ENCODE measurements around the gene TOMM5.

Gene TOMM5

GRCh38 chr9:37587521-37587920 lies 4.9 kb downstream of the TOMM5 start:
- no peak for DNase-seq
- Mint-ChIP-seq H3K9me3 (no peaks in the 10 kb centered on the region), H3K36me3 (ENCODE audit: low read depth) (peaks cover 96% of the 10 kb centered on the region), H3K27me3 (no peaks in the 10 kb centered on the region), H3K27ac (peak overlapping the region; percentile 10), H3K4me1 (ENCODE audit: low read depth) (peaks cover 38% of the 10 kb centered on the region), H3K4me3 (no peak overlapping the region)

- Mint-ChIP-seq H3K27me3 (no peaks in the 10 kb centered on the region), H3K27ac (peak overlapping the region; percentile 24), H3K4me3 (no peak overlapping the region), H3K9me3 (no peaks in the 10 kb centered on the region), H3K4me1 (ENCODE audit: low read depth) (peaks cover 17% of the 10 kb centered on the region), H3K36me3 (ENCODE audit: low read depth) (peaks cover 93% of the 10 kb centered on the region)
- DNase-seq = no peak
Measured at GRCh38 chr9:37583522-37584121, 8.8 kb downstream of the TOMM5 start.

GRCh38 chr9:37582548-37583157 lies 9.7 kb downstream of the TOMM5 start:
- Mint-ChIP-seq H3K27ac (no peak overlapping the region), H3K27me3 (no peaks in the 10 kb centered on the region), H3K36me3 (ENCODE audit: low read depth) (peaks cover 91% of the 10 kb centered on the region), H3K4me3 (no peak overlapping the region), H3K4me1 (ENCODE audit: low read depth) (peaks cover 16% of the 10 kb centered on the region), H3K9me3 (no peaks in the 10 kb centered on the region)
- no peak for DNase-seq

GRCh38 chr9:37575921-37576721 lies 16.3 kb downstream of the TOMM5 start, which contains the start of gene FBXO10:
Gene FBXO10, minus strand, starts transcription at chr9:37576380. Its CDS starts 34,612 bp downstream, at chr9:37541768.
- Mint-ChIP-seq H3K4me3 (peak within 1 kb of the TSS; percentile 78), H3K9me3 (no peaks in the 10 kb centered on the region), H3K27ac (peak within 1 kb of the TSS; percentile 45), H3K27me3 (no peaks in the 10 kb centered on the region), H3K36me3 (ENCODE audit: low read depth) (peaks cover 57% of the 10 kb centered on the region), H3K4me1 (ENCODE audit: low read depth) (peaks cover 29% of the 10 kb centered on the region)
- DNase-seq = peak; percentile 66

- Mint-ChIP-seq H3K36me3 (ENCODE audit: low read depth) (peaks cover 53% of the 10 kb centered on the region), H3K27ac (no peak overlapping the region)
Measured at GRCh38 chr9:37575511-37575914, 16.9 kb downstream of the TOMM5 start.

GRCh38 chr9:37575001-37575400 lies 17.4 kb downstream of the TOMM5 start:
- Mint-ChIP-seq H3K27ac (no peak overlapping the region), H3K27me3 (no peaks in the 10 kb centered on the region), H3K9me3 (no peaks in the 10 kb centered on the region), H3K36me3 (ENCODE audit: low read depth) (peaks cover 51% of the 10 kb centered on the region), H3K4me1 (ENCODE audit: low read depth) (peaks cover 29% of the 10 kb centered on the region), H3K4me3 (peak overlapping the region; percentile 65)
- DNase-seq = no peak

More at GRCh38 chr9:37575511-37575914, 16.9 kb downstream of the TOMM5 start:
- Mint-ChIP-seq H3K9me3 (no peaks in the 10 kb centered on the region), H3K4me3 (peak overlapping the region; percentile 65), H3K4me1 (ENCODE audit: low read depth) (peaks cover 29% of the 10 kb centered on the region), H3K27me3 (no peaks in the 10 kb centered on the region)
- no peak for DNase-seq

- H3K4me1 Mint-ChIP-seq (ENCODE audit: low read depth) = peaks cover 29% of the 10 kb centered on the region
Measured at GRCh38 chr9:37574241-37574721, 18.1 kb downstream of the TOMM5 start.

GRCh38 chr9:37571282-37571681 lies 21.1 kb downstream of the TOMM5 start:
- DNase-seq = no peak
- Mint-ChIP-seq H3K4me1 (ENCODE audit: low read depth) (peaks cover 13% of the 10 kb centered on the region), H3K4me3 (no peak overlapping the region), H3K27ac (no peak overlapping the region), H3K9me3 (no peaks in the 10 kb centered on the region), H3K36me3 (ENCODE audit: low read depth) (peaks cover 31% of the 10 kb centered on the region), H3K27me3 (no peaks in the 10 kb centered on the region)

More at GRCh38 chr9:37574241-37574721, 18.1 kb downstream of the TOMM5 start:
- Mint-ChIP-seq H3K9me3 (no peaks in the 10 kb centered on the region), H3K36me3 (ENCODE audit: low read depth) (peaks cover 49% of the 10 kb centered on the region), H3K27me3 (no peaks in the 10 kb centered on the region), H3K27ac (no peak overlapping the region), H3K4me3 (no peak overlapping the region)
- DNase-seq = no peak

GRCh38 chr9:37566716-37567115 lies 25.7 kb downstream of the TOMM5 start:
- peaks cover 44% of the 10 kb centered on the region for H3K36me3 Mint-ChIP-seq (ENCODE audit: low read depth)
- no peak for DNase-seq
- no peak overlapping the region for H3K4me3 Mint-ChIP-seq
- H3K9me3 Mint-ChIP-seq = peaks cover 12% of the 10 kb centered on the region
- no peaks in the 10 kb centered on the region for H3K4me1 Mint-ChIP-seq (ENCODE audit: low read depth)
- no peak overlapping the region for H3K27ac Mint-ChIP-seq
- H3K27me3 Mint-ChIP-seq = no peaks in the 10 kb centered on the region

- Mint-ChIP-seq H3K4me3 (no peak overlapping the region), H3K27me3 (no peaks in the 10 kb centered on the region), H3K27ac (no peak overlapping the region), H3K9me3 (peaks cover 12% of the 10 kb centered on the region), H3K36me3 (ENCODE audit: low read depth) (peaks cover 43% of the 10 kb centered on the region), H3K4me1 (ENCODE audit: low read depth) (no peaks in the 10 kb centered on the region)
- DNase-seq = no peak
Measured at GRCh38 chr9:37565661-37566618, 26.5 kb downstream of the TOMM5 start.

- Mint-ChIP-seq H3K4me3 (no peak overlapping the region), H3K9me3 (peaks cover 12% of the 10 kb centered on the region), H3K4me1 (ENCODE audit: low read depth) (no peaks in the 10 kb centered on the region), H3K36me3 (ENCODE audit: low read depth) (peaks cover 39% of the 10 kb centered on the region), H3K27me3 (no peaks in the 10 kb centered on the region), H3K27ac (no peak overlapping the region)
- DNase-seq = no peak
Measured at GRCh38 chr9:37564916-37565315, 27.5 kb downstream of the TOMM5 start.

- Mint-ChIP-seq H3K36me3 (ENCODE audit: low read depth) (peaks cover 38% of the 10 kb centered on the region), H3K27me3 (no peaks in the 10 kb centered on the region), H3K27ac (no peak overlapping the region), H3K4me1 (ENCODE audit: low read depth) (no peaks in the 10 kb centered on the region), H3K4me3 (no peak overlapping the region), H3K9me3 (peaks cover 12% of the 10 kb centered on the region)
- no peak for DNase-seq
Measured at GRCh38 chr9:37563806-37564513, 28.4 kb downstream of the TOMM5 start.

GRCh38 chr9:37562826-37563225 lies 29.6 kb downstream of the TOMM5 start:
- H3K9me3 Mint-ChIP-seq = peaks cover 12% of the 10 kb centered on the region
- no peak overlapping the region for H3K4me3 Mint-ChIP-seq
- no peak overlapping the region for H3K27ac Mint-ChIP-seq
- DNase-seq = no peak
- H3K4me1 Mint-ChIP-seq (ENCODE audit: low read depth) = no peaks in the 10 kb centered on the region
- H3K36me3 Mint-ChIP-seq (ENCODE audit: low read depth) = peaks cover 31% of the 10 kb centered on the region
- H3K27me3 Mint-ChIP-seq = no peaks in the 10 kb centered on the region
